Cardiac muscle cell (in vitro differentiated cells and primary cell): ENCODE data around the gene IL32. TPM values are rescaled to one million over a fixed set of nuclear protein-coding genes. Genes with fewer than 3 reads are reported as not detected.
"Not testable (repeated sequence)": the region's sequence is repeated elsewhere in the genome, so short reads cannot be mapped to it uniquely, and the experiment has no call there.

Experiments
- DNase-seq, 2 donors: peaks; one replicate each; pipeline versions ENCODE4 v3.0.0 to v3.0.0-alpha.2; 2010 to 2017; ENCODE audit warnings: low read depth in 1 of 2, low spot score in 1 of 2
- H3K27ac ChIP-seq: fragments of 200-600 bp; sonication (generic); 2 replicates; pipeline ENCODE4 v1.5.1; 2016
- H3K27me3 ChIP-seq: fragments of 200-600 bp; sonication (generic); 2 replicates; pipeline ENCODE4 v1.6.0; 2016; ENCODE audit warnings: control low read depth
- H3K36me3 ChIP-seq: fragments of 200-600 bp; sonication (generic); 2 replicates; pipeline ENCODE4 v1.5.1; 2016; ENCODE audit warnings: control low read depth
- H3K4me1 ChIP-seq: fragments of 200-600 bp; sonication (generic); 2 replicates; pipeline ENCODE4 v1.8.1; 2017; ENCODE audit warnings: low read depth, mild to moderate bottlenecking, mixed run types
- H3K4me3 ChIP-seq: fragments of 200-600 bp; sonication (generic); 2 replicates; pipeline ENCODE4 v1.5.1; 2016; ENCODE audit warnings: mild to moderate bottlenecking
- H3K9me3 ChIP-seq: fragments of 200-600 bp; sonication (generic); 2 replicates; pipeline ENCODE4 v1.5.1; 2017; ENCODE audit warnings: low read depth, mild to moderate bottlenecking, control low read depth
- polyA plus RNA-seq: library from polyadenylated mRNA; unstranded; fragments of >200 nt; fragmentation: Nextera tagmentation; extraction: Ambion mirVana; gene quantifications from 2 replicates; pipeline ENCODE4 v1.2.1, GENCODE V29; 2016
- total RNA-seq: library from RNA; depleted of rRNA; stranded (reverse); fragments of >200 nt; gene quantifications from 2 replicates; pipeline ENCODE4 v1.2.3, GENCODE V29; 2016
- TF ChIP-seq, protein P1 (sequence below): IDR thresholded peaks from 2 replicates; pipeline ENCODE4 v1.5.1; 2012; ENCODE audit warnings: low read depth, mild to moderate bottlenecking, low read length

IL32 gene
- total and polyA plus RNA-seq, 2 experiments from 2014 or later = 0.35 to 0.66 TPM

DNA sequence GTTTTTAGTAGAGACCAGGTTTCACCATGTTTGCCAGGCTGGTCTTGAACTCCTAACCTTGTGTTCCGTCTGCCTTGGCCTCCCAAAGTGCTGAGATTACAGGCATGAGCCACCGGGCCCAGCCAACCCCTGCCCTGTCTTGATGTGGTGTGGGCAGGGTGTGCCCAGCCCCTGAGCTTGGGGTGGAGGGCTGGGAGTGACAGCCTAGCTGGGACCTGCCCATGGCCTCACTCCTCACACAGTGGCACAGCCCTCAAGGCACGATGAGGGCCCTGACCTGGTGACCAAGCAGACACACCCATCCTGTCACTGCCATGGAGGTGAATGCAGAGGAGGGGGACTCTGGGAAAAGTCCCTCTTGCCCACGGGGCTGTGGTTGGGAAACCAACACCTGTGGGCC is 3.0 kb downstream of the IL32 start:
- Histone ChIP-seq H3K9me3 (no peaks in the 10 kb centered on the region), H3K27me3 (no peaks in the 10 kb centered on the region), H3K4me3 (no peak overlapping the region), H3K36me3 (no peaks in the 10 kb centered on the region), H3K4me1 (no peaks in the 10 kb centered on the region), H3K27ac (no peak overlapping the region)
- no peak for DNase-seq
- TF ChIP-seq, protein P1, sequence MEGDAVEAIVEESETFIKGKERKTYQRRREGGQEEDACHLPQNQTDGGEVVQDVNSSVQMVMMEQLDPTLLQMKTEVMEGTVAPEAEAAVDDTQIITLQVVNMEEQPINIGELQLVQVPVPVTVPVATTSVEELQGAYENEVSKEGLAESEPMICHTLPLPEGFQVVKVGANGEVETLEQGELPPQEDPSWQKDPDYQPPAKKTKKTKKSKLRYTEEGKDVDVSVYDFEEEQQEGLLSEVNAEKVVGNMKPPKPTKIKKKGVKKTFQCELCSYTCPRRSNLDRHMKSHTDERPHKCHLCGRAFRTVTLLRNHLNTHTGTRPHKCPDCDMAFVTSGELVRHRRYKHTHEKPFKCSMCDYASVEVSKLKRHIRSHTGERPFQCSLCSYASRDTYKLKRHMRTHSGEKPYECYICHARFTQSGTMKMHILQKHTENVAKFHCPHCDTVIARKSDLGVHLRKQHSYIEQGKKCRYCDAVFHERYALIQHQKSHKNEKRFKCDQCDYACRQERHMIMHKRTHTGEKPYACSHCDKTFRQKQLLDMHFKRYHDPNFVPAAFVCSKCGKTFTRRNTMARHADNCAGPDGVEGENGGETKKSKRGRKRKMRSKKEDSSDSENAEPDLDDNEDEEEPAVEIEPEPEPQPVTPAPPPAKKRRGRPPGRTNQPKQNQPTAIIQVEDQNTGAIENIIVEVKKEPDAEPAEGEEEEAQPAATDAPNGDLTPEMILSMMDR = no peak

DNA sequence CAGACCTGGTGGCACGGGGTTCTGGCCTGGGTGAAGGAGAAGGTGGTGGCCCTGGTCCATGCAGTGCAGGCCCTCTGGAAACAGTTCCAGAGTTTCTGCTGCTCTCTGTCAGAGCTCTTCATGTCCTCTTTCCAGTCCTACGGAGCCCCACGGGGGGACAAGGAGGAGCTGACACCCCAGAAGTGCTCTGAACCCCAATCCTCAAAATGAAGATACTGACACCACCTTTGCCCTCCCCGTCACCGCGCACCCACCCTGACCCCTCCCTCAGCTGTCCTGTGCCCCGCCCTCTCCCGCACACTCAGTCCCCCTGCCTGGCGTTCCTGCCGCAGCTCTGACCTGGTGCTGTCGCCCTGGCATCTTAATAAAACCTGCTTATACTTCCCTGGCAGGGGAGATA is 3.7 kb downstream of the IL32 start:
- not testable (repeated sequence) for H3K4me3 ChIP-seq, H3K9me3 ChIP-seq, H3K36me3 ChIP-seq, DNase-seq, H3K27ac ChIP-seq, H3K27me3 ChIP-seq, H3K4me1 ChIP-seq

DNA sequence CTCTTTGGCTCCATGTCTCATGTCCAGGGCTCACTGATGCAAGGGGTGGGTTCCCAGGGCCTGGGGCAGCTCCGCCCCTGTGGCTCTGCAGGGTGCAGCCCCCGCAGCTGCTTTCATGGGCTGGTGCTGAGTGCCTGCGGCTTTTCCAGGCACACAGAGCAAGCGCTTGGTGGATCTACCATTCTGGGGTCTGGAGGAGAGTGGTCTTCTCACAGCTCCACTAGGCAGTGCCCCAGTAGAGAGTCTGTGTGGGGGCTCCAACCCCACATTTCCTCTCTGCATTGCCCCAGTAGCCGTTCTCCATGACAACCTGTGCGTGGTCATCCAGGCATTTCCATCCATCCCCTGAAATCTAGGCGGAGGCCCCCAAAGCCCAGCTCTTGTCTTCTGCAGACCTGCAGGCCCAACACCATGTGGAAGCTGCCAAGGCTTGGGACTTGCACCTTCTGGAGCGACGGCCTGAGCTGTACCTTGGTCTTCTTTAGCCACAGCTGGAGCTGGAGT is 5.2 kb downstream of the IL32 start:
- Histone ChIP-seq H3K4me1 (no peaks in the 10 kb centered on the region), H3K36me3 (no peaks in the 10 kb centered on the region), H3K27me3 (no peaks in the 10 kb centered on the region), H3K4me3 (no peak overlapping the region), H3K27ac (no peak overlapping the region), H3K9me3 (no peaks in the 10 kb centered on the region)
- no peak for DNase-seq
- TF ChIP-seq, protein P1 = no peak

DNA sequence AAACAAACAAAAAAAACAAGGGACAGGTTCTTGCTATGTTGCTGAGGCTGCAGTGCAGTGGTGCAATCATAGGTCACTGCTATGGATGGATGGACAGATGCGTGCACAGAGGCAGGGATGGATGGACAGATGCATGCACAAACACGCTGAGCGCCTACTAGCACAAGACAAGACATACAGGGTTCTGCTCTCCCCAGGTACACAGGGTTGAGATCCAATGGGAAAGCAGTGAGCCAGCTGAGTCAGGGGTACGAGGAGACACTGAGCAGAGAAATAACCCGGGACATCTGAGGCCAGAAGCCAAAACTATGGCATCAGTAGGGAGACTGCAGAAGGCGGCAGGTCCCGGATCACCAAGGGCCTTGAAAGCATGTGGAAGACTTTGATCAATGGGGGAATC is 6.2 kb downstream of the IL32 start:
- no peak overlapping the region for H3K4me3 ChIP-seq

DNA sequence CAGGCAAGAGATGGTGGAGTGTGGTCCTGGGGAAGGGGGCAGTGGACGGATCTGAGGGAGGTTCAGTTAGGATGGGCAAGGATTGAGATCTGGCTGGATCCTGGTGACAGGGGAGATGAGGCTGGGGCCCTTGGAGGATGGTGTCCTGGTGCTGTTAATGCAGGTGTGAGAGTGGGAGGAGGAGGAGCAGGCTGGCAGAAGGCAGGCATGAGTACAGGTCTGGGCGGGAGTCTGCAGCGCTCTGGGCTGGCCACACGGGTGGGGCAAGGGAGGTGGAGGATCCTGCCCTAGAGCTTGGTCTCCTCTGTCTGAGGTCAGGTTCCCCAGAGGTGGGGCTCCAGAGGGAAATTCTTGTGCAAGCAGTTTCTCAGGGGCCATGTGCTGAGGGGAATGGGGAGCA is 6.7 kb downstream of the IL32 start:
- H3K27ac ChIP-seq, DNase-seq, H3K9me3 ChIP-seq: not testable (repeated sequence)

More for the DNA sequence above, 6.2 kb downstream of the IL32 start:
- Histone ChIP-seq H3K9me3 (no peaks in the 10 kb centered on the region), H3K4me1 (no peaks in the 10 kb centered on the region), H3K27ac (no peak overlapping the region), H3K36me3 (no peaks in the 10 kb centered on the region), H3K27me3 (no peaks in the 10 kb centered on the region)
- no peak for DNase-seq
- TF ChIP-seq, protein P1 = no peak

DNA sequence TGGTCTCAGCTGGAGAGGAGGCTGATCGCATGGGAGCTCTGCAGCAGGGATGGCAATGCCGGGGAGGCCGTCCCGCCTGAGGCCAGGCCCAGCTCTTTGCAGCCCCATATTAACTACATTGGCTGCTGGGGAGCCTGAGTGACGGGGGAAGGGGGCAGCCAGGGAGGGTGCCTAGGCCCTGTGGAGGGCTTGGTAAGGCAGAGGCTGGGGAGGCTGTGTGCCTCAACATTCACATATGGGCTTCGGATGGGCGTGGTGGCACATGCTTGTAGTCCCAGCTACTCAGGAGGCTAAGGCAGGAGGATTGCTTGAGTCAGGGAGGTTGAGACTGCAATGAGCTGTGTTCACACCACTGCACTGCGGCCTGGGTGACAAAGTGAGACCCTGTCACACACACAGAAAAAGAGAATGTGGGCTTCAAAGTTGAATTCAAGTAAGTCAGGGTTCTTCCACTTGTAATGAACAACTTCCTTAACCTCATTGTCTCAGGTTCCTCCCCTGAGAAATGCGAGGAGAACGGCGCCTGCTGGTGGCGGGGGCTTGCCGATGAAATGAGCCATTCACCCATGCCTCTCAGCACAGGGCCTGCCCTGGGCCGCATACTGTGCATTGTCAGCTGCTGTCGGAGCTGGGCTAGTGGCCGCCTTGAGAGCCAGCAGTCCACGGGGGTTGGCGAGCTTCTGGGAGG is 7.3 kb downstream of the IL32 start:
- not testable (repeated sequence) for H3K27me3 ChIP-seq, DNase-seq, H3K9me3 ChIP-seq, H3K4me1 ChIP-seq, H3K36me3 ChIP-seq, H3K27ac ChIP-seq, H3K4me3 ChIP-seq

More for the DNA sequence above, 6.7 kb downstream of the IL32 start:
- H3K36me3 ChIP-seq, H3K4me1 ChIP-seq, H3K4me3 ChIP-seq, H3K27me3 ChIP-seq: not testable (repeated sequence)

DNA sequence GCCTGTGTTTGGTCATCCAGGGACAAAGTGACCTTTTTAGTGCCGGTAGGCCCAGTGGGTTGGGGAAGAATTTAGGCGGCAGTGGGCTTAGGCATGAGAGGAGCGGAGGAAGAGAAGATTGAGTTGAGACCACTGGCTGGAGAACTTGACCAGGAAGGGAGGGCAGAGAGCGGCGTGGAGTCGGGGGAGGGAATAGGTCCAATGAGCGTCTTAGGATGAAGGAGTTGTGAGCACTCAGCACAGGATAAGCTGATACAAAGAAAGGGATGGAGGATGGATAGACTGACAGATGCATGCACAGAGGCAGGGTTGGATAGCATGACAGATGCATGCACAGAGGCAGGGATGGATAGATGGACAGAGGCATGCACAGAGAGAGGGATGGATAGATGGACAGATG is 8.0 kb downstream of the IL32 start:
- DNase-seq = no peak
- Histone ChIP-seq H3K27ac (no peak overlapping the region), H3K27me3 (no peaks in the 10 kb centered on the region), H3K4me3 (no peak overlapping the region), H3K9me3 (no peaks in the 10 kb centered on the region), H3K4me1 (no peaks in the 10 kb centered on the region), H3K36me3 (no peaks in the 10 kb centered on the region)
- TF ChIP-seq, protein P1 = no peak
